Large intestine (tissue), 3 donors: ENCODE measurements around the gene SORBS1. TPM values are rescaled to one million over a fixed set of nuclear protein-coding genes. Genes with fewer than 3 reads are reported as not detected.
"Not testable (repeated sequence)": the region's sequence is repeated elsewhere in the genome, so short reads cannot be mapped to it uniquely, and the experiment has no call there.

Experiments used
- DNase-seq, 2 donors: peaks; one replicate each; pipeline versions ENCODE4 v3.0.0 to v3.0.0-alpha.2; 2013
- H3K27ac ChIP-seq: one replicate; pipeline ENCODE4 v1.5.1; 2013; ENCODE audit warnings: low read length
- H3K27me3 ChIP-seq: 2 replicates; pipeline ENCODE4 v1.6.1; 2013; ENCODE audit warnings: low read length; ENCODE audit not compliant: control insufficient read depth, insufficient read depth
- H3K36me3 ChIP-seq: 2 replicates; pipeline ENCODE4 v1.6.1; 2013; ENCODE audit warnings: low read length; ENCODE audit not compliant: control insufficient read depth, insufficient read depth
- H3K4me1 ChIP-seq: one replicate; pipeline ENCODE4 v1.6.1; 2013; ENCODE audit warnings: low read length; ENCODE audit not compliant: control insufficient read depth, insufficient read depth
- H3K4me3 ChIP-seq: one replicate; pipeline ENCODE4 v1.5.1; 2013; ENCODE audit warnings: low read length
- H3K9me3 ChIP-seq: one replicate; pipeline ENCODE4 v1.6.1; 2013; ENCODE audit warnings: mild to moderate bottlenecking, low read depth, low read length, moderate library complexity; ENCODE audit not compliant: control insufficient read depth
- WGBS: methylation state at CpG from one replicate; pipeline ENCODE4 v1.1.5; 2013; ENCODE audit warnings: low lambda C conversion rate; ENCODE audit not compliant: insufficient coverage; 5-methylcytosine and 5-hydroxymethylcytosine counted together
- polyA plus RNA-seq: library from polyadenylated mRNA; unstranded; fragments of 120-200 nt; gene quantifications from one replicate; pipeline ENCODE4 v1.2.1, GENCODE V29; 2013

SORBS1 gene
- polyA plus RNA-seq, 1 donor = 60.2 TPM

- WGBS = 67% methylated on average over 1 of the region's 6 CpGs
- no peaks in the 10 kb centered on the region for H3K27me3 ChIP-seq
- peaks cover 32% of the 10 kb centered on the region for H3K36me3 ChIP-seq
- H3K9me3 ChIP-seq = no peaks in the 10 kb centered on the region
- DNase-seq = no peak
- H3K4me1 ChIP-seq = peaks cover 2% of the 10 kb centered on the region
- no peak overlapping the region for H3K27ac ChIP-seq
- no peak overlapping the region for H3K4me3 ChIP-seq
These were observed 210.8 kb downstream of the SORBS1 start for GRCh38 chr10:95350219-95350829.

GRCh38 chr10:95347402-95347766 is 213.8 kb downstream of the SORBS1 start:
- not testable (repeated sequence) for H3K4me3 ChIP-seq, H3K27ac ChIP-seq, H3K9me3 ChIP-seq, H3K27me3 ChIP-seq, H3K4me1 ChIP-seq, DNase-seq
- 100% methylated on average over 1 of the region's 7 CpGs for WGBS
- H3K36me3 ChIP-seq = peaks cover 17% of the 10 kb centered on the region

- Histone ChIP-seq H3K9me3 (no peaks in the 10 kb centered on the region), H3K27me3 (no peaks in the 10 kb centered on the region), H3K4me3 (no peak overlapping the region), H3K4me1 (peaks cover 2% of the 10 kb centered on the region), H3K36me3 (peaks cover 15% of the 10 kb centered on the region), H3K27ac (no peak overlapping the region)
- WGBS = no CpG with 5 or more reads among the region's 2 CpGs
- no peak for DNase-seq
These were observed 214.3 kb downstream of the SORBS1 start for GRCh38 chr10:95346715-95347401.

GRCh38 chr10:95343573-95343972 is 217.6 kb downstream of the SORBS1 start:
- Histone ChIP-seq H3K27me3 (no peaks in the 10 kb centered on the region), H3K4me3 (no peak overlapping the region), H3K27ac (no peak overlapping the region), H3K9me3 (no peaks in the 10 kb centered on the region), H3K4me1 (no peaks in the 10 kb centered on the region), H3K36me3 (peaks cover 11% of the 10 kb centered on the region)
- no peak for DNase-seq
- no CpG with 5 or more reads among the region's 6 CpGs for WGBS

- Histone ChIP-seq H3K9me3 (no peaks in the 10 kb centered on the region), H3K4me1 (no peaks in the 10 kb centered on the region), H3K27me3 (no peaks in the 10 kb centered on the region), H3K27ac (no peak overlapping the region), H3K36me3 (peaks cover 11% of the 10 kb centered on the region), H3K4me3 (no peak overlapping the region)
- DNase-seq = peak in 1 of 2 donors; percentile 54
- no CpG with 5 or more reads among the region's 3 CpGs for WGBS
These were observed 219.4 kb downstream of the SORBS1 start for GRCh38 chr10:95341716-95342130.

- Histone ChIP-seq H3K27ac (no peak overlapping the region), H3K9me3 (no peaks in the 10 kb centered on the region), H3K4me1 (no peaks in the 10 kb centered on the region), H3K36me3 (peaks cover 7% of the 10 kb centered on the region), H3K4me3 (no peak overlapping the region), H3K27me3 (no peaks in the 10 kb centered on the region)
- WGBS = no CpG with 5 or more reads among the region's 1 CpG
- no peak for DNase-seq
These were observed 221.3 kb downstream of the SORBS1 start for GRCh38 chr10:95339863-95340262.

GRCh38 chr10:95337423-95338160 is 223.6 kb downstream of the SORBS1 start:
- no peaks in the 10 kb centered on the region for H3K27me3 ChIP-seq
- DNase-seq = no peak
- H3K4me1 ChIP-seq = no peaks in the 10 kb centered on the region
- no peaks in the 10 kb centered on the region for H3K9me3 ChIP-seq
- peaks cover 14% of the 10 kb centered on the region for H3K36me3 ChIP-seq
- WGBS = no CpG with 5 or more reads among the region's 10 CpGs
- no peak overlapping the region for H3K27ac ChIP-seq
- H3K4me3 ChIP-seq = no peak overlapping the region

- no peaks in the 10 kb centered on the region for H3K9me3 ChIP-seq
- peaks cover 14% of the 10 kb centered on the region for H3K36me3 ChIP-seq
- WGBS = no CpG with 5 or more reads among the region's 9 CpGs
- H3K27me3 ChIP-seq = no peaks in the 10 kb centered on the region
- H3K27ac ChIP-seq = no peak overlapping the region
- H3K4me1 ChIP-seq = no peaks in the 10 kb centered on the region
- no peak for DNase-seq
- H3K4me3 ChIP-seq = no peak overlapping the region
These were observed 224.5 kb downstream of the SORBS1 start for GRCh38 chr10:95336702-95337101.

- Histone ChIP-seq H3K27ac (no peak overlapping the region), H3K4me1 (no peaks in the 10 kb centered on the region), H3K27me3 (no peaks in the 10 kb centered on the region), H3K36me3 (peaks cover 10% of the 10 kb centered on the region), H3K4me3 (no peak overlapping the region), H3K9me3 (no peaks in the 10 kb centered on the region)
- DNase-seq = no peak
- WGBS = no CpG with 5 or more reads among the region's 19 CpGs
These were observed 225.1 kb downstream of the SORBS1 start for GRCh38 chr10:95335933-95336699.

- Histone ChIP-seq H3K27me3 (no peaks in the 10 kb centered on the region), H3K4me1 (no peaks in the 10 kb centered on the region), H3K27ac (no peak overlapping the region), H3K4me3 (no peak overlapping the region), H3K9me3 (no peaks in the 10 kb centered on the region), H3K36me3 (peaks cover 11% of the 10 kb centered on the region)
- no peak for DNase-seq
- no CpG with 5 or more reads among the region's 3 CpGs for WGBS
These were observed 226.4 kb downstream of the SORBS1 start for GRCh38 chr10:95334805-95335144.
